ENCODE results near the gene LRMDA.

The LRMDA gene

DNA sequence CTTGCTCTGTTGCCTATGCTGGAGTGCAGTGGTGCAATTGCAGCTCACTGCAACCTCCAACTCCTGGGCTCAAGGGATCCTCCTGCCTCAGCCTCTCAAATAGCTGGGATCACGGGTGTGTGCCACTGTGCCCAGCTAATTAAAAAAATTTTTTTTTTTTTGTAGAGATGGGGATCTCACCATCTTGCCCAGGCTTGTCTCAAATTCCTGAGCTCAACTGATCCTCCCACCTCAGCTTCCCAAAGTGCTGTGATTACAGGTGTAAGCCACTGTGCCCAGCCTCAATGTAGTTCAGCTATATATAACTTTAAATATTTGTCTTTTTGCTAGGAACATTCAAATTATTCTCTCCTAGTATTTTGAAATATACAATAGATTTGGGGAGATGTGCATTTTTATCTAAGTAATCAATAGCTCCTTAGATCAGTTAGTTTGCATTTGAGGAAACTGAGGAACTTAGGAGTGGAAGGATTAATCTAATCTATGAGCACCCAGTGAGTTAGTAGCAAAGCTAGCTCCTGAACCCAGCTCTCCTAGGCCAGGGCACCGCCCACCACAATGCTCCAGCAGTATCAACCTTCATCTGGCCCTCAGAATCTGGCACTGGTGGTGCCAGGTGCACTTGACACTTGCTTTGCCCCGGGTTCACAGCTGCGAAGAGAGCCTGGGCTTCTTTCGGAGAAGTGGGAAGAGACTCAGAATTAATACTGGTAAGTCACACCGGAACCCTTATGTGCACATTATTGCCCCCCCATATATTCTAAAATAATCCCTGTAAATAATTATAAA, 5.9 kb upstream of the LRMDA start:
- no peak for DNase-seq

DNA sequence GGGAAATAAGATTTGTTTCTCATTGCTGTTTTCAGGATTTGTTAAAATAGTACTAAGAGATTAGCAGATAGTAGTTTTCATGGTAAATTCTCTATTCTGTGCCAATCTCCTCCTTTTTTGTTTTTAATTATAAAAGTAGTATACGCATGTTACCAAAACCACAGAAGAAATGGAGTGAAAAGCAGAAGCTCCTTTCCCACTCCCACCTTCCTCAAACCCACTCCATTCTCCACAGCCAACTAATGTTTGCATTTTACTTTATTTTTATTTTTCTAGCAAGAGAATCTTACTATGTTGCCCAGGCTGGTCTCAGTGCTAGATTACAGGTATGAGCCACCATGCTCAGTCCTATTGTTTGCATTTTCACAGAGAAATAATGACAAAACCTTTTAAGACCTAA, 4.5 kb upstream of the LRMDA start:
- no peak for DNase-seq

DNA sequence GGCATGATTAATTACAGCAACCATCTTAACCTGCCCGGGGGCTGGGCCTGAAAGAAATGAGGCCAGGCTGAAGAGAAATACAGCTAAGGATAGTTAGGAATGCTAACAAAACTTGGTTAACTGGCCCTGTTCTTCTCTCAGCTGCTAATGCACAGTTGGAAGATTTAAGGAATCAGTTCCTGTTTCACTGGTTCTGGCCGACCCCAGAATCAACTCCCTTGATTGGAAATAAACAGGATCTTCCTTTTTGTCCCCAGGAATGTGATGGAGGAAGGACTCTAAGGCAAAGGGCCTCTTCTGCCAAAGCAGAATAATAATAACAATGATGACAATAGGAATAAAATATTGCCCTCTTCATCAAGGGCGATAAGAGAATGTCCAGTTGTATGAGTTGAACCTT, 3.5 kb upstream of the LRMDA start:
- DNase-seq, result no peak

DNA sequence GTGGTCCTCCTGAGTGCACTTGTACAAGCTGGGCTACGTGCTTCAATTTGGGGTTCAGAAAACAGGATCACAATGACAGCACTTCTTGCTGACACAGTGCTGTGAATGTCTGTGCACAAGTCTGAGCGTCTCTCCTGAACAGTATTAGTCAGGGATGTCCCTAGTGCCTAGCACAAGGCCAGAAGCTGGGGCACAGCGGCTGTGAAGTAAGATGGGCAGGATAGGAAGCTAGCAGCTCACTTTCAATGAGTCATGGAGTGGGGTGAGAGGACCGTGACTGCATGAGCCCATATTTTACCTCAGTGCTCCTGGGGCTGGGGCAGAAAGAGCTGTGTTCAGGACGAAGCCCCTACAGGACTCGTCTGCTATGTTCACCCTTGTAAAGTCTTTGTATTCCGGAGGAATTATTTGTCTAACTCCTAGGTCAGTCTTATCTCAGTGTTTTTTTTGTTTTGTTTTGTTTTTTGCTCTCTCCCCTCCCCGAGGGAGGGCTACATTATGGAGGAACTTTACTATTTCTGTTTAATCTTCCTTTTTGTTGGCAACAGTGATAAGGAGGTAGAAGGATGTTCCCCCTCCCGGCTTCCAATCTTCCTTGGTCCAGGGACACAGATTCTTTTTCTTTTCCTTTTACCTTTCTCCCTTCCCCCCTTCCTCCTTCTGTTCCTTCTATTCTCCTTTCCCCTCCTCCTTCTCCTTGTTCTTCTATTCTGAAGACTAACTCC, 2.8 kb upstream of the LRMDA start:
- no peak for DNase-seq

DNA sequence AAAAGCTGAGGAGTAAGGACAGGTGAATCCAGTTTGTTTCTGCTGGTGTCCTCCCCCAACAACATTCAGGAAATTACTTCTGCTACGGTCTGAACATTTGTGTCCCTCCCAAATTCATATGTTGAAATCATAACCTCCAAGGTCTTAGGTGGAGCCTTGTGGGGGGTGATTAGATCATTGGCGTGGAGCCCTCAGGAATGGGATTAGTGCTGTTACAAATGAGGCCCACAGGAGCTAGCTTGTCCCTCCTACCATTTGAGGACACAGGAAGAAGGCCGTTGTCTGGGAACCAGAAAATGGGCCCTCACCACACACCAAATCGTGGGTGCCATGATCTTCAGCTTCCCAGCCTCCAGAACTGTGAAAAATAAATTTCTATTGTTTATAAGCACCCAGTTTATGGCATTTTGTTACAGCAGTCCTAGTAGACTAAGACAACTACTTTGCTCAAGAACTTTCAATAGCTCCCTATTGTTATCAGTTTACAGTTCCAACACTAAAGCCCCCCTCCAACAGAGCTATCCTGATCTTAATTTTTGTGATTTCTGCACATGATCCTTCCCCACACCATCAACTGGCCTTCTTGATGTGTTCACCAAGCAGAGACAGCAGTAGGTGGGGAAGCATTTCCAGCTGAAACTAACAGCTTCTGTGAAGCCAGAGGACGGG, 2.1 kb upstream of the LRMDA start:
- DNase-seq, result no peak

DNA sequence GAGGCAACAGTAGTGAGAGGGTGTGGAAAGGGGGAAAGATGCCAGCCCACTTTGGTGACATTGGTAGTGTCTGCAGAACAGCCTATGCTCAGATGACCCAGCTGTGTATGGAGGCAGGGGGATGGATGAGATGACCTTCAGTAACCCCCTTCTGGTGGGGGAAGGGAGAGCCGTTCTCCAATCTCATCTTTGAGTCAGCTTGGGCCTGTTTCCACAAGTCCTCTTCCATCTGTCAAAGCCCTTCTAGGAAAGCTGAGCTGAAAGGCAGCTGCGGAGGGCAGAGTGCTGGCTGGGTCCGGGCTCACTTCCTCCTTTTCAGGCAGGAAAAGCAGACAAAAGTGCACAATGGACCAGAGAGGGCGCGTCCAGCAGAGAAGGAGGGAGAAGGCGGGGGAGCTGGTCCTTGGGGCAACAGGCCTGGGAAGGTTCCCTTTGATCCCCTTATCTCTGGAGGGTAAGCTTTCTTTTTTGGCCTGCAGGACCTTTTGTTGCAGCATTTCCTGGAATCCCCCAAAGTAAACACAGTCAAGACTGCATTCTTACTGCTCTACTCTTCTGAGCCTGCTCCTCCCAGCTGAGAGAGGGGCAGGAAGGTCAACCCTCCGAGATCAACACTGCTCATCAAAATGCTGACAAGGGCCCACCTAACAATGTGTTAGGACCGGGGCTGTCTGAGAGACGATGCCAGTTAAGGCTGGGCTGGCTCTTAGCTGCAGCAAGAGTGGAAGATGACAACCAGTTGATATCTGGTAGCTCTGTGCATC, 1.2 kb upstream of the LRMDA start:
- DNase-seq, result peak; percentile 10 to 44

DNA sequence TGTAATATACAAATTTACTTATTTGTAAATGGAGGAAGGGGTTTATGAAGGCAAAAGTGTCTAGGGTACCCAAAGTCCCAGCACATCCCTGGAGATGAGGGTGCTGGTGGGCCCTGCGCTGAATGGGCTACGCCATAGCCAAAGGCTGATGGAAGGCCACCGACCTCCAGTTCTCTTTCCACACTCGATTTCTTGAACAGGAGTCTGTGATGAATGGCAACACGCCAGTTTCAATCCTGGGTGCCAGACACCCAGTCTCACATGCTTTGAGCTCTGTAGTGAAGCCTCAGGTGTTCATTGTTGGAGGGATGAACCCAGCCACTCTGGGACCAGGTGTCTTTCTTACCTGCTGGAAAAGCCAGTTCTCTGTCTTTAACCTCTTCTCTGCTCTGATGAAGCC, 752 bp downstream of the LRMDA start:
- DNase-seq, result no peak

DNA sequence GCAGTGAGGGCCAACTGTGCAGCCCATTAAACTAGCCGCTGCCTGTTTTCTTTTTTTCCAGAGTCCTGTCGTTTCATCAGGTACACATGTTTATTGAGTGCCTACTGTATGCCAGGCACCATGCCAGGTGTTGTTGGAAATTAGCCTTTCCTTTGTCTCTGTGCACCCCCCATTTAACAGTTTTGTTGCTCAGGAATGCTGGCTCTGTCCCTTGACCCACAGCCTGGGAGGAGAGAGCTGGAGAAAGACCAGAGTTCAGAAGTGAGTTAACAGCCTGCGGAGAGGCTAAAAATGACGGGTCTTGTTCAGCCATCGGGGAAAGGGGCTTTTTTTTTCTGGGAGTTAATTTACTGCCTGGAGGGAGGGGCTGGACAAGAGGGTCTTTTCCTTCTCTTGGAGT, 1.3 kb downstream of the LRMDA start:
- DNase-seq, result no peak

DNA sequence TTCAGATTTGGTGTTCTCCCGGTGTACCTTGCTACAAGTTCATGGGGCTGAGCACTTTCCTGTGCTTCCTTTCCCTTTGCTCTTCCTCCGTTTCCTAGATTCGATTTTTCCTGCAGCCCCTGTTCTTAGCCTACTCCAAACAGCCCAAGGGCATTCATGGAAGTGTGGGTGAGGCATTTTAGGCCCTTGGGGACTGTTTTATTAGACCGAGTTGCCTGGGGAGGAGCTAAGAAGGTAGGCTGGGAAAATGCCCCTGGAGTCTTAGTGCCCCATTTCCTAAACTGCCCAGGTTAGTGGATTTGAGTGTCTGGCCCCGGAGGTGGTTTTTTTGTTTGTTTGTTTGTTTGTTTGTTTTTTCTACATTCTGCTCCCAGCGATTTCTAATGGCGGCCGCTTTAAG, 1.8 kb downstream of the LRMDA start:
- no peak for DNase-seq

DNA sequence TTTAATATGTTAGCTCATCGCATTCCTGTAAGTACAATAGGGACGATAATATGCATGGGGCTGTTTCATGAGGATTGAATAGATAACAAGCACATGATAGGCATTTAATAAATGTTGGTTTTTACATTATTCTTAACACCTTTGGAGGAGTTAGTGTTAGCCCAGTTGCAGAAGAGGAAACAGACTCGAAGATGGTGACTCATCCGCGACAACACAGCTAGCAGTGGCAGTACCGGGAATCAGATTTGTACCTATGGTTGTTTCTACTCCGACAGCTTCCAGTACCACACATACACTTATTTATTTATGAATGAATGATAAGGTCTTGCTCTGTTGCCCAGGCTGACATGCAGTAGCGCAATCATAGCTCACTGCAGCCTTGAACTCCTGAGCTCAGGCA, 2.9 kb downstream of the LRMDA start:
- no peak for DNase-seq

DNA sequence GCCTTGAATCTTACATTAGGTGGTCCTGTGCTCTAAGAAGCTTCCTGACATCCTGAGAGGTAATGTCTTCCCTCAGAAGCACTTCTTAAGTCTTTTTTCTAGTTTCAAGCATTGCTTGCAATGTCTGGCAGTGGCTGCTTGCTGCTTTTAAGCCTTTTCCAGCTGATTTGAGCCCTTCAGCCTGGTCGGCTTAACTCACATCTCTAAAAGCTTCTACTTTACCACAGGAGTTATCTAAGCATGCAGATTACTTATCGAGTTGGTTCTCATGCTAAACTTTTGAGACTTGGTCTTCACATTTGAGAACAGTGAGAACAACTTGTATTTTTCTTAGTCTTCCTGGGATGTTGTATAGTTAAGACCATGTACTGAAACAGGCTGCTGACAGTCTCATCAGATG, 3.9 kb downstream of the LRMDA start:
- DNase-seq, result no peak

DNA sequence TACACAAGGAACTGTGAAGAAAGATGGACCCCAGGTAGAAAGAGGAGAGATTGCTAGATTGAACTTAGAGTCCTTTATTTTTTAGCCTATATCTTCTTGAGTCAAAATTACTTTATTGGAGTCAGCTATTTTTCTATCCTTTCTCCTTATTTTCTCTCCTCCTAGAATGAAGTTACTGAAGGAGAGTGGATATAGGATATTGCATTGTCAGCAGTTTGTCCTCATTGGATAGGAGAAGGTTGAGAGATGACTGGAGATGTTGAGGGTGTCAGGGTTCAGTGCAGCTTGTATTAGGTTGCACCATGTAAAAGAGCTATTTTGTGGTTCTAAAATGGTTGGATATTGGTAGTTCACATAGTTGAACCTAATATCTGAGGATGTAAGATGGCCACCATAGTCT, 5.5 kb downstream of the LRMDA start:
- no peak for DNase-seq

DNA sequence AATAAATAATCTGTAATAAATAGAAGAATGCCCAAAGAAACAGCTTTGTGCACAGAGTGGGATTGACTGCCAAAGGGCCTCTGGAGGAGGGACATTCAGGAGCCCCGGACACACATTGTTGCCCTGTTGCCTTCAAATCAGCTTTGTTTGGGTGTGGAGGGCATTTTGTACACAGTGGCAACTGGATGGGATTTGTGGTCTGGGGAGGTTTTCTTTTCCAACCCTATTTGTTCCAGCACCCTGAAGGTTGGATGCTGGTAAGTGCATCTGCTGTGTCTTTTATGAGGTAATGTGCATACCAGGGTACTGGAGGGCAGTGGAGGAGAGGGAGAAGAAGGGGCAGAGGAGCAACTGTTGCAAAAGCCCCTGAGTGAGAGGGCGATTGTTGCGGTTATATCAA, 6.3 kb downstream of the LRMDA start:
- DNase-seq, result no peak

DNA sequence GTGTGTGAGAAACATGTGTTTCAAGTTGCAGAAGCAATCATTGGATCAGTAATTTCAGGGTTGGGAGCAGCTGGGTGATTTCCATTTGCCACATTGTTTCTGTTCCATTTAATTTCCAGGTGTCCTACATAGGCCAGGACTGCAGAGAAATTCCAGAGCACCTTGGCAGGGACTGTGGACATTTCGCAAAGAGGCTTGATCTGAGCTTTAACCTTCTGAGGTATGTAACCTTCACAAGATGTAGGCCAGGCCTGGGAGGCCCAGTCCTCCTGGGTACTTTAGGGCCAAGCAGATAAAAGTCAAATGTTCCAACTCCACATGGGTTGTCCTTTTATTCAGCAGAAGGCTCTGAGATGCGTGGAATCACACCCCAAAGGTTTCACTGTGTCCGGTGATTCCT, 6.9 kb downstream of the LRMDA start:
- no peak for DNase-seq

DNA sequence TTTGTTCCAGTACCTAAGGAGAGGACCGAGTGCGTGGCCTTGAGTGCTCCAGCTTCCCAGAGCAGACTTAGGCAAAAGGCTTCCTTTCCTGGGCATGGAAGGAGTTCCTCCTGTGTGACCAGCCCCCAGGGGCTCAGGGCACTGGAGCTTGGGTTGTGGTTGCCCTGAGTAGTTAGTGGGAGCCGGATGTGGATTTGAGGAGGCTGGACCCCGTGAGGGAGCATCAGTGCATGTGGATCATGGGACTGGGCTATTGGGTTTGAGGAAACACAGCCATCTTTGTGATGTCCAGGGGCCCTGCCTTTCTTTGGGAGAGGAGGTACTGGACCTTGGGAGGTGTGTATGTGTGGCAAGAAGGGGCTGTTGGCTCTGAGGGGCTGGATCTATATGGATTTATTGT, 8.4 kb downstream of the LRMDA start:
- no peak for DNase-seq

DNA sequence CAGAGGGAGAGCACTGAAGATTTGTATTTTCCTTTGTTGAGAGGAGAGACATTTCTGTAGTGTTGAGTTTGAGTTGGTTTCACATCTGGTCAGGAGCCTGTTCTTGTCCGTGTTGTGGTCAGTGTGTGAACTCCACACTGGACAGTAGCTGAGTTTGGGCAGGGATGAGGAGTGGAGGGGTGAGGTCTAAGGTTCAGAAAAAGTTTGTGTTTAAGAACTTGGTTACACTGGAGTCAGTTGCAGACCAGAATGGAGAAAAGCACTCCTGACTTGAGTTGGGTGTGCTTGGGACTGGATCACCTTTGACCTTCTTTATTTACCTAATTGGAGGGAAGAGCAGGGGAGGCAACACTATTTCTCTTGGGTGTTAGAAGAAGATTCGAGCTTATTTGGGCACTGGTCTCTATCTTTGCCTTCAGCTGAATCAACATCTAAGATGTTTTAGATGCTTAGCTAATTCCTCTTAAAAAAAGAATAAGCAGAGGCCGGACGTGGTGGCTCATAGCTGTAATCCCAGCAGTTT, 8.9 kb downstream of the LRMDA start:
- DNase-seq, result no peak

DNA sequence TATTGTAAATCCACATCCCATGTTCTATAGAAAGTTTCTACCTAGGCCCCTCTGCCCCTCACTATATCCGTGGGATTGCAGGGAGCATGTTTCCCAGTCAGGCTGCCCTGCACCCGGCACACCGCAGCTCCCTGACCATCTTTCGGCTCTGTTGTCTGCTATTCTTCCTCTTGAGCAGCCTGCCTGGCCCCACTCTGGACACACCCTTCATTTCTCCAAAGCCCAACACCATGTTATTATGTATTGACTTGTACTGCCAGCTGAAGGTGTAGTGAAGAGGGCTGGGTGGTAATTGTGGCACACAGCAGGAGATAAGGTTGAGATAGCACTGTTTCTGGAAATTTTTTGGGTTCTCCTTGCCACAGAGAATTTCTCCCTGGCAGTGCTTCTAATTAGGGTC, 9.8 kb downstream of the LRMDA start:
- no peak for DNase-seq

DNA sequence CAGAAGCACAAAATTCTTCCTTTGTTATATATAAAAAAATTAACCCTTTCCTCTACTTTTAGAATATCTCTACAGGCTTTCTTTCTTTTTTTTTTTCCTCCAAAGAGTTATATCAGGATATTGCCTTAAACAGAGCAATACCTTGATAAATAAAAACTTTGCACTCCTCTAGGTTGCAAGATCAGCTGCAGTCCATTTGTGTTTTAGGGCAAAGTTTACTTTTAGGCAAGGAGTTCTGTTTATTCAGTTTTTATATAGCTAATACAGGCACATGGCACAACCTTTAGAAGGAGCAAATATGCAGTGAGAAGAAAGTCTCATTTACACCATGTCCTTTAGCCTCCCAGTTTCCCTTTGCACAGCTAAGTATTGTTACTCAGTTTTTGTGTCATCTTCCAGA, 10.3 kb downstream of the LRMDA start:
- no peak for DNase-seq

DNA sequence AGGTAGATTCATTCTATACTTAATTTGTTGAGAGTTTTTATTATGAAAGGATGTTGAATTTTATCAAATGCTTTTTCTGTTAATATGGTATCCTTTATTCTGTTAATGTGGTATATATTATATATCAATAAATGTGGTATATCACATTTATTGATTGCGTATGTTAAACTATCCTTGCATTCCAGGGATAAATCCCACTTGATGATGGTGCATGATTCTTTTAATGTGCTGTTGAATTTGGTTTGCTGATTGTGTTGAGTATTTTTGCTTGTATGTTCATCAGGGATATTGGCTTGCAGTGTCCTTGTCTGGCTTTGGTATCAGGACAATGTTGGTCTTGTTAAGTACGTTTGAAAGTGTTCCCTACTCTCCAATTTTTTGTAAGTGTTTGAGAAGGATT, 11.9 kb downstream of the LRMDA start:
- no peak for DNase-seq

DNA sequence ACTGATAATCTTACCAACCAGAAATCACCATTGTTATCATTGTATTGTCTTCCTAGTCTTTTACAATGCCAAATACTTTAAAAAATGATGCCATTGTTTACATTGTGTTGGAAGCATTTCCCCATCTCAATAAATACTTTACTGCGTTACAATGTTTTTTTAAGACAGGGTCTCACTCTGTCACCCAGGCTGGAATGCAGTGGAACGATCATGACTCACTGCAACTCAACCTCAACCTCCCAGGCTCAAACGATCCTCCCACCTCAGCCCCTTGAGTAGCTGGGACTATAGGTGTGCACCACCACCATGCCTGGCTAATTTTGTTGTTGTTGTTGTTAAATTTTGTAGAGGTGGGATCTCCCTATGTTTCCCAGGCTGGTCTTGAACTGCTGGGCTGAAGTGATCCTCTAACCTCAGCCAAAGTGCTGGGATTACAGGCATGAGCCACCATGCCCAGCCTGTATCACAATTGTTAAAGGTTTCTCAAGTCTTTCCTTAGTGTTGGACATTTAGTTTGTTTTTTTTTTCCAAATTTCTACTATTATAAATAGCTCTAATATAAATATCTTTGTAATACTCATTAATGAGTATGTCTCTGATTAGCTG, 13.5 kb downstream of the LRMDA start:
- no peak for DNase-seq

DNA sequence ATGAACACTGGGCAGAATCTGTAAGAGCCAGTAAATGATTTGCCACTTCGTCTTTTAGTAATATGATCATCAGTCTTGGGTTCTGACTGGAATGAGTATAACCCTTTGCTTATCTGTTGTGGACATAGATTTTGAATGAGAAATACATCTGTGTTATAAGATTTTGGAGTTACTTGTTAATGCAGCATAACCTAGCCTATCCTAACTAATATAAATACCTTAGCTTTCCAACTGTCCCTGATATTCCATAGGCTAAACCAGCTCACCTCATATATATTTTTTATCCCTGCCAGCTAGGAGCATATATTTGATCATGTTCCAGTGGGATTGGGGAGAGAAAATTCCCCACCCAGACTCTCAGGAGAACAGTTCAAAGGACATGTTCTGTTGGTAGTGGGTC, 15.1 kb downstream of the LRMDA start:
- DNase-seq, result no peak

DNA sequence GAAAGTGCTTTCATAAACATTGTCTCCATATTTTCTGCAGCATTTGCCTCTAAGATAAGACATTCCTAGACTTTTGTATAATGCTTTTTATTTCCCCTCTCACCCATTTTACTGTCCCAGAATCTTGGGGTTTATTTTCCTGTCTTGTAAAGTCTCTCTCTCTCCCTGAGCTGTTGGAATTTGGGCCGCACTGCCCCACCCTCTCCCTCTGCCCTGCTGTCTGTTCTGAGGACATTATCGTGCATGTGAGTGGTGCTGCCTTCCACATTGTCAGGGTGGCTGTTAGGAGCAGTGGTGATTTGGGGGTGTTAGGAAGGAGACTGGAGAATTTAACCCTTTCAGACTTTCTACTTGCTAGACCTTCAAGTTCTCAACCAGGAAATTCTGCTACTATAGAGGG, 16.7 kb downstream of the LRMDA start:
- no peak for DNase-seq

Data from hippocampal formation (tissue), 2 donors.